Activated CD8-positive, alpha-beta memory T cell treated with anti-CD3 and anti-CD28 coated beads, Interleukin-2, amount 10 ng/mL, durations not matched to agents 7 days and 5 days (primary cell): ENCODE results near the gene CATSPERZ. TPM values are rescaled to one million over a fixed set of nuclear protein-coding genes. Genes with fewer than 3 reads are reported as not detected.

ENCODE experiments used
- ATAC-seq: fragments of 150-1000 bp; cut with Tn5 transposase; one replicate; pipeline ENCODE4 v1.10.0; 2021; ENCODE audit warnings: moderate library complexity
- CTCF ChIA-PET: fragments of 350-600 bp; sonication (Branson Sonifier 250); formaldehyde crosslinking; loops from one replicate; lab custom pipeline; 2021; ENCODE audit warnings: antibody characterized with exemption; lab: Charles Lee
- DNase-seq: peaks from one replicate; pipeline ENCODE4 v3.0.0-alpha.2; 2020
- H3K27ac Mint-ChIP-seq: one replicate; pipeline ENCODE4 v1.8.0; 2021; ENCODE audit warnings: mild to moderate bottlenecking, mixed read lengths
- H3K27me3 Mint-ChIP-seq: one replicate; pipeline ENCODE4 v1.8.0; 2021; ENCODE audit warnings: mixed read lengths
- H3K36me3 Mint-ChIP-seq: one replicate; pipeline ENCODE4 v1.8.0; 2021; ENCODE audit warnings: mild to moderate bottlenecking, mixed read lengths
- H3K4me1 Mint-ChIP-seq: one replicate; pipeline ENCODE4 v1.8.0; 2021; ENCODE audit warnings: mixed read lengths
- H3K4me3 Mint-ChIP-seq: one replicate; pipeline ENCODE4 v1.8.0; 2021; ENCODE audit warnings: mild to moderate bottlenecking, moderate library complexity, mixed read lengths
- H3K9me3 Mint-ChIP-seq: one replicate; pipeline ENCODE4 v1.8.0; 2022; ENCODE audit warnings: low read depth, mixed read lengths
- microRNA-seq: library from miRNA; unstranded; fragments of <30 nt; microRNA quantifications from one replicate; pipeline ENCODE4 v1.2.0, GENCODE V29; 2022
- total RNA-seq, 2 experiments: library from RNA; stranded (reverse); gene quantifications; one replicate each; pipeline ENCODE4 v1.2.3, GENCODE V29; 2021

Gene CATSPERZ
- total RNA-seq, 2 experiments from 2014 or later, result not detected

DNA sequence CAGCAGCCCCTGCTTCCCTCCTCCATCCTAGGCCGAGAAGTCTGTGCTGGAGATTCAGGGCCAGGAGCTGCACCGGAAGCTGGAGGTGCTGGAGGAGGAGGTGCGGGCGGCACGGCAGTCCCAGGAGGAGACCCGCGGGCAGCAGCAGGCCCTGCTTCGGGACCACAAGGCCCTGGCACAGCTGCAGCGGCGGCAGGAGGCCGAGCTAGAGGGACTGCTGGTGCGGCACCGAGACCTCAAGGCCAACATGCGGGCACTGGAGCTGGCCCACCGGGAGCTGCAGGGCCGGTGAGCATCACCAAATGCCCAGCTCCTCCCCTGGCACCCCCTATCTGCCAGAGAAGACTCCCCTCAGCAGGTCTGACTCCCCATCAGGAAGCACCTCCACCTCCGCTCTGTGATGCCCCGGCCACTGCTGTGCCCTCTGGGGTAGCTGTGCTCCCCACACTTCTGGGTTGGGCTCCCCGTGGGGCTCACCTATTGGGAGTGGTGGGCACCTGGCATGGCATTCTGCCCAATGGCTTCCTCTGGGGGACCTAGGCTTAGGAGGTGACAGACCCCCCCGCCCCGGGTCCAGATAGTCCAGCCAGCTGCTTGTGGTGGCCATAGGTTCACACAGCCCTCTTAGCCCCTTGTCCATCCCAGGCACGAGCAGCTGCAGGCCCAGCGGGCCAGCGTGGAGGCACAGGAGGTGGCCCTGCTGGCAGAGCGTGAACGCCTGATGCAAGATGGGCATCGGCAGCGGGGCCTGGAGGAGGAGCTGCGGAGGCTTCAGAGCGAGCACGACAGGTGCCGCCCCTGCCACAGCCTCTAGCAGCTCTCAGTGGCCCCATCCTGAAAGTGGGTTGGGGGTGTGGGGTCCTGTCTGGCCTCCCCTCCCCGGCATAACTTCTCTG lies 52.2 kb downstream of the CATSPERZ start:
- CTCF ChIA-PET, result interaction anchor here (0.8 to 3.1 kb wide), 5 partner anchors 9 to 97 kb away, joined by 3 to 14 read pairs (median 4); partner anchors contain the start of genes PRDX5 and TRMT112
- H3K4me3 Mint-ChIP-seq, result no peak overlapping the region
- ATAC-seq (no peak), DNase-seq (no peak)
- peaks cover 5% of the 10 kb centered on the region for H3K36me3 Mint-ChIP-seq
- peaks cover 5% of the 10 kb centered on the region for H3K4me1 Mint-ChIP-seq
- H3K27ac Mint-ChIP-seq, result no peak overlapping the region
- no peaks in the 10 kb centered on the region for H3K27me3 Mint-ChIP-seq
- no peaks in the 10 kb centered on the region for H3K9me3 Mint-ChIP-seq

GRCh38 chr11:64352995-64353714 lies 53.0 kb downstream of the CATSPERZ start:
- CTCF ChIA-PET, result interaction anchor here (0.6 to 4.3 kb wide), 6 partner anchors 10 to 127 kb away, joined by 3 to 18 read pairs (median 4); partner anchors contain the start of genes PRDX5 and TRMT112
- DNase-seq, result no peak
- peaks cover 5% of the 10 kb centered on the region for H3K36me3 Mint-ChIP-seq
- H3K4me3 Mint-ChIP-seq, result no peak overlapping the region
- H3K4me1 Mint-ChIP-seq, result peaks cover 13% of the 10 kb centered on the region
- H3K27me3 Mint-ChIP-seq, result no peaks in the 10 kb centered on the region
- H3K27ac Mint-ChIP-seq, result no peak overlapping the region
- H3K9me3 Mint-ChIP-seq, result no peaks in the 10 kb centered on the region
- ATAC-seq, result no peak

DNA sequence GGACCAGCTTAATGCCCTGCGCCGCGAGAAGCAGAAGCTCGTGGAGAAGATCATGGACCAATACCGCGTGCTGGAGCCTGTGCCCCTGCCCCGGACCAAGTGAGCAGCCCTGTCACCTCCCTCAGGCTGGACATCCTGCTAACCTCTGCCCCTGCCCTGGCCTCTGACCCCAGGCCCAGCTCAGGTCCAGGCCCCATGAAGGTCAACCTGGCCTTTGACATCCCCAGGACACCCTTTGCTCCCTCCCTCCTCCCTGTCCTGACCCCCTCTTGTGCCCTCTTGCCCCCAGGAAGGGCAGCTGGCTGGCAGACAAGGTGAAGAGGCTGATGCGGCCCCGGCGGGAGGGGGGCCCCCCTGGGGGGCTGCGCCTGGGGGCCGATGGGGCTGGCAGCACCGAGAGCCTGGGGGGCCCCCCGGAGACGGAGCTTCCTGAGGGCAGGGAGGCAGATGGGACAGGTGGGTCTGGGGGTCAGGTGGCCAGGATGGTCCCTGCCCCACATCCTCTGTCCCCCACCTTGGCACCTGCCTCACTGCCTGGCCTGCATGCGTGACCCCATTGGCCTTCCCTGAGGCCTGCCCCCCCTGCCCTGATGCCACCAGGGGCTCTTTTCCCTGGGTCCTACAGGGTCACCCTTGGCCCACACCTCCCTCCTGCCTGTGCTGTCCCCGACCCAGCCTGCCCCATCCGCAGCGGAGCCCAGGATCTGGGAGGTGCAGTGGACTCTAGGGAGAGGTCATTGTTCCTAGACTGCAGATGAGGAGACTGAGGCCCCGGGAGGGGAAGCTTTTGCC lies 53.8 kb downstream of the CATSPERZ start:
- no peaks in the 10 kb centered on the region for H3K9me3 Mint-ChIP-seq
- H3K4me3 Mint-ChIP-seq, result no peak overlapping the region
- H3K27me3 Mint-ChIP-seq, result no peaks in the 10 kb centered on the region
- DNase-seq (no peak), ATAC-seq (no peak)
- peaks cover 5% of the 10 kb centered on the region for H3K36me3 Mint-ChIP-seq
- peaks cover 18% of the 10 kb centered on the region for H3K4me1 Mint-ChIP-seq
- CTCF ChIA-PET, result interaction anchor here (1.5 to 4.3 kb wide), 4 partner anchors 10 to 96 kb away, joined by 3 to 18 read pairs (median 9); no protein-coding TSS in a partner anchor
- no peak overlapping the region for H3K27ac Mint-ChIP-seq

Small RNAs within 50 kb of the gene (microRNA-seq; reads per million reads assigned to microRNA genes)
- 1.3 reads per million for gene MIR7155

Other genes with a start within 250 kb of the CATSPERZ start
- gene MACROD1, start 134.2 kb upstream of the CATSPERZ start, total RNA-seq, result 10 to 100 TPM; 10.1 to 12.3 TPM
- 100 to 1,000 TPM; 303 to 410 TPM for gene STIP1, start 114.2 kb upstream of the CATSPERZ start, total RNA-seq
- 100 to 1,000 TPM; 210 to 217 TPM for gene FERMT3, start 93.6 kb upstream of the CATSPERZ start, total RNA-seq
- 10 to 100 TPM; 33.4 to 37.1 TPM for gene TRPT1, start 74.2 kb upstream of the CATSPERZ start, total RNA-seq
- gene NUDT22, start 74.1 kb upstream of the CATSPERZ start, total RNA-seq, result 10 to 100 TPM; 83.8 to 84.1 TPM
- 10 to 100 TPM; 29.7 to 37.0 TPM for gene DNAJC4, start 69.8 kb upstream of the CATSPERZ start, total RNA-seq
- 10 to 100 TPM; 53.4 to 54.8 TPM for gene VEGFB, start 65.8 kb upstream of the CATSPERZ start, total RNA-seq
- gene FKBP2, start 59.3 kb upstream of the CATSPERZ start, total RNA-seq, result 10 to 100 TPM; 23.4 to 23.9 TPM
- 100 to 1,000 TPM; 142 to 177 TPM for gene PPP1R14B, start 53.4 kb upstream of the CATSPERZ start, total RNA-seq
- 10 to 100 TPM; 18.1 to 20.4 TPM for gene PLCB3, start 48.8 kb upstream of the CATSPERZ start, total RNA-seq
- 10 to 100 TPM; 35.6 to 36.1 TPM for gene BAD, start 15.7 kb upstream of the CATSPERZ start, total RNA-seq
- gene GPR137, start 14.5 kb upstream of the CATSPERZ start, total RNA-seq, result 10 to 100 TPM; 32.9 to 46.0 TPM
- gene KCNK4, start 9.1 kb upstream of the CATSPERZ start, total RNA-seq, result under 1 TPM in 1 of 2 experiments, not detected in 1; 0.29 TPM
- gene ESRRA, start 5.2 kb downstream of the CATSPERZ start, total RNA-seq, result 10 to 100 TPM; 46.6 to 54.0 TPM
- gene TRMT112, start 17.2 kb downstream of the CATSPERZ start, total RNA-seq, result 100 to 1,000 TPM; 134 to 153 TPM
- 100 to 1,000 TPM; 125 to 163 TPM for gene PRDX5, start 17.8 kb downstream of the CATSPERZ start, total RNA-seq
- gene CCDC88B, start 39.8 kb downstream of the CATSPERZ start, total RNA-seq, result 100 to 1,000 TPM; 152 to 164 TPM
- 10 to 100 TPM; 31.1 to 41.9 TPM for gene RPS6KA4, start 58.8 kb downstream of the CATSPERZ start, total RNA-seq